PC-9 (cell line): ENCODE measurements around the gene TLK2. TPM values are rescaled to one million over a fixed set of nuclear protein-coding genes. Genes with fewer than 3 reads are reported as not detected.

ENCODE experiments used
- BruUV-seq: library from RNA; stranded (reverse); fragments of 400-500 nt; replicated peaks from 2 replicates; lab custom pipeline; 2021; lab: Mats Ljungman, UMichigan
- CTCF ChIA-PET: fragments of 300-600 bp; sonication (Branson Sonifier 250); formaldehyde crosslinking; loops from one replicate; lab custom pipeline; 2022; ENCODE audit warnings: antibody characterized with exemption; lab: Charles Lee
- POLR2A ChIA-PET: fragments of 300-600 bp; sonication (Branson Sonifier 250); formaldehyde crosslinking; loops from one replicate; lab custom pipeline; 2022; ENCODE audit warnings: antibody characterized with exemption; ENCODE audit not compliant: unreplicated experiment; lab: Charles Lee
- DNase-seq, 2 experiments: peaks; one replicate each; pipeline versions ENCODE4 v3.0.0 to v3.0.0-alpha.2; 2015 to 2022; ENCODE audit warnings: mixed read lengths in 1 of 2
- H2AFZ ChIP-seq: fragments of 200-600 bp; sonication (generic); 2 replicates; pipeline ENCODE4 v1.8.1; 2017; ENCODE audit warnings: antibody characterized with exemption
- H3F3A ChIP-seq: fragments of 200-600 bp; sonication (generic); 2 replicates; pipeline ENCODE4 v1.8.1; 2017; ENCODE audit warnings: antibody characterized with exemption, mild to moderate bottlenecking, low read depth; ENCODE audit not compliant: insufficient read depth
- H3K27ac ChIP-seq: fragments of 200-600 bp; sonication (generic); 2 replicates; pipeline ENCODE4 v1.6.1; 2016; ENCODE audit warnings: mixed run types
- H3K27me3 ChIP-seq: fragments of 200-600 bp; sonication (generic); 2 replicates; pipeline ENCODE4 v1.6.1; 2016; ENCODE audit warnings: low read depth, mixed run types; ENCODE audit not compliant: insufficient read depth
- H3K36me3 ChIP-seq: fragments of 200-600 bp; sonication (generic); 2 replicates; pipeline ENCODE4 v1.6.1; 2016; ENCODE audit warnings: low read depth, mixed run types
- H3K4me1 ChIP-seq: fragments of 200-600 bp; sonication (generic); replicated peaks from 2 replicates; pipeline ENCODE4 v1.6.1; 2016; ENCODE audit warnings: mixed run types; ENCODE audit not compliant: insufficient read depth
- H3K4me2 ChIP-seq: fragments of 200-600 bp; sonication (generic); 2 replicates; pipeline ENCODE4 v1.6.1; 2017; ENCODE audit warnings: mixed run types
- H3K4me3 ChIP-seq: fragments of 200-600 bp; sonication (generic); 2 replicates; pipeline ENCODE4 v1.6.1; 2016; ENCODE audit warnings: mixed run types
- H3K79me2 ChIP-seq: fragments of 200-600 bp; sonication (generic); 2 replicates; pipeline ENCODE4 v1.6.1; 2017; ENCODE audit warnings: low read depth, mixed run types
- H3K9me2 ChIP-seq: fragments of 200-600 bp; sonication (generic); 2 replicates; pipeline ENCODE4 v1.8.1; 2017; ENCODE audit warnings: mild to moderate bottlenecking; ENCODE audit not compliant: insufficient read depth
- H3K9me3 ChIP-seq: fragments of 200-600 bp; sonication (generic); 2 replicates; pipeline ENCODE4 v1.8.1; 2016; ENCODE audit warnings: low read depth; ENCODE audit not compliant: insufficient read depth
- H4K20me1 ChIP-seq: fragments of 200-600 bp; sonication (generic); 2 replicates; pipeline ENCODE4 v1.8.1; 2017; ENCODE audit not compliant: insufficient read depth
- EZH2 ChIP-seq: fragments of 200-600 bp; sonication (generic); IDR thresholded peaks from 2 replicates; pipeline ENCODE4 v1.8.0; 2017; ENCODE audit warnings: antibody characterized with exemption, low read depth
- intact Hi-C: fragments of 100-400 bp; cut with micrococcal nuclease; formaldehyde crosslinking; loops from one replicate; pipeline ENCODE4 v1.10.0; 2022; ENCODE audit not compliant: unreplicated experiment
- total RNA-seq: library from RNA; stranded (reverse); gene quantifications from 2 replicates; pipeline ENCODE4 v1.2.3, GENCODE V29; 2021
- TF ChIP-seq, protein P1 (sequence below): fragments of 200-600 bp; sonication (generic); conservative IDR thresholded peaks from 2 replicates; pipeline ENCODE4 v1.6.1; 2017; ENCODE audit warnings: mixed run types, antibody characterized with exemption, mild to moderate bottlenecking, moderate library complexity

TLK2 gene
- total RNA-seq, 1 experiment from 2014 or later = 40.7 TPM

DNA sequence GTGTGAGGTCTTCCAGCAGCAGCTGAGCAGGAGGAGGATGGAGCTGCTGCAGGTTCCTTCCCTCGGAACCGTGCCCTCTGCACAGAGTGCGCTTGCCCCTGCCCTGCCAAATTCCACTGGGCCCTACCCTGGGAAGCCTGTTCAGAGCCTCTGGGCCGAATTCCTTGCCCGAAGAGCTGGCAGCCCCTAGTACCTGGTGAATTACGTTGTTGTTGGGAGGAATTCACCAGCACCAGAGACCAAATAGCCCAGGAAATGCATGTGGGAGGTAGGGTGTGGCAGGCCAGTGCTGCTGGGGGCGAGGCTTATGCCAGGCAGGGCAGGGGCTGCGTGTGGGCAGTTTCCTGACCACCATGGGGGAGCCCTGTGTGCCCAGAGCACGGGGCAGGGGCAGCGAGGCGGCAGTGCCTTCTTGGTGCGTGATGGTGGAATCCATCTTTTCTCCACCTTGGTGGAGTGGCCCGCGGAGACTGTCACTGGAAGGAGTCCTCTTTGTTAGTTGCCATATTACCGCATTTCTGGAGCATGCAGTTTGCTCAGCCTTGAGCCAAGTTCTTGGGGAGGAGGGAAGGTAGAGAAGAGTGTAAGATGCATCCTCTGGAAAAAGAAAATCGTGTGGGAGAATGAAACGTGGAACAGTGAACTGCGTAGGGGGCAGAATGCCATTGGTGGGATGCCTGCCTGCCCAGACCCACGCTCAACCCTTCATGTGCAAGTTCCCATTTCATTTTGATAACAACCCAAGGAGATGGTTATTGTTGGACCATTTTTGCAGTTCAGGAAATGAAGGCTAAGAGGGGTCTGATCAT, 151.1 kb downstream of the TLK2 start:
- CTCF ChIA-PET = no interaction called here

DNA sequence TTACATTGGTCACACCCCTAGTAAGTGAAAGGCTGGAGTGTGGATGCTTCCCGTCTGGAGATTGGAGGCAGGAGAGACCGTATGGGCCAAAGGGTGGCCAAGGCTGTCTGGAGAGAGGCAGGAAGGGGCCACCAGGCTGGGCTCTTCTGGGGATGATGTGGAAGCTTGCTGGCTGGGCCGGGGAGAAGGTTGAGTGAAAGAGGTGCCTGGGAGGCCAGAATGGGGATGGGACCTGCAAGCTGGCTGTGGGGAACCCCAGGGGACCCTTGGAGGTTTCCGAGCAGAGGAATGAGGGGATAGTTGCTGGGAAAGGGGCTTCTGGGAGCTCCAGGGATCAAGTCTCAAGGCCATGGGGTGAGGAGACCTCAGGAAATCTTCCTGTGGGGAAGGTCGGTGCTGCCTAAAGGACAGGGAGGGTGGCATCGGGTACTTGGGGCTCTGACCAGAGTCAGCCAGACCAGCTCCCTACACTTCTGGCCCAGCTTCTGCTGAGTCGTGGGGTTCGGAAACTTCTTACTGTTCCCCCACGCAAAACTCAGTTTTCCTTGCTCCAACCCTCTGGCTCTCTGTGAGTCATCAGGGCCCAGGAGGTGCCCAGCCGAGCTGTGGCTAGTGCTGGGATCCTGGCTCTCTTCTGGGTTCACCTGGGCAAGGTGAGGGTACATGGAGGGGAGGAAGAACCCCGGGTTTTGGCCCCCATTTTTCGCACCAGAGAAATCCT, 151.9 kb downstream of the TLK2 start:
- Histone ChIP-seq H3K9me3 (no peaks in the 10 kb centered on the region), H3K4me1 (0 out of 2 replicates have a peak, but pooled peaks cover 4% of the 10 kb centered on the region), H3K36me3 (no peaks in the 10 kb centered on the region), H3K27me3 (peaks cover 27% of the 10 kb centered on the region), H3K9me2 (no peaks in the 10 kb centered on the region), H3K4me3 (no peak overlapping the region), H4K20me1 (no peaks in the 10 kb centered on the region), H2AFZ (no peak overlapping the region), H3F3A (no peaks in the 10 kb centered on the region), H3K79me2 (no peaks in the 10 kb centered on the region), H3K4me2 (no peak overlapping the region), H3K27ac (no peak overlapping the region)
- intact Hi-C loops = no loop called here
- DNase-seq = no peak
- no TSS peak for BruUV-seq
- CTCF ChIA-PET = no interaction called here
- POLR2A ChIA-PET = no interaction called here
- TF ChIP-seq, protein P1, sequence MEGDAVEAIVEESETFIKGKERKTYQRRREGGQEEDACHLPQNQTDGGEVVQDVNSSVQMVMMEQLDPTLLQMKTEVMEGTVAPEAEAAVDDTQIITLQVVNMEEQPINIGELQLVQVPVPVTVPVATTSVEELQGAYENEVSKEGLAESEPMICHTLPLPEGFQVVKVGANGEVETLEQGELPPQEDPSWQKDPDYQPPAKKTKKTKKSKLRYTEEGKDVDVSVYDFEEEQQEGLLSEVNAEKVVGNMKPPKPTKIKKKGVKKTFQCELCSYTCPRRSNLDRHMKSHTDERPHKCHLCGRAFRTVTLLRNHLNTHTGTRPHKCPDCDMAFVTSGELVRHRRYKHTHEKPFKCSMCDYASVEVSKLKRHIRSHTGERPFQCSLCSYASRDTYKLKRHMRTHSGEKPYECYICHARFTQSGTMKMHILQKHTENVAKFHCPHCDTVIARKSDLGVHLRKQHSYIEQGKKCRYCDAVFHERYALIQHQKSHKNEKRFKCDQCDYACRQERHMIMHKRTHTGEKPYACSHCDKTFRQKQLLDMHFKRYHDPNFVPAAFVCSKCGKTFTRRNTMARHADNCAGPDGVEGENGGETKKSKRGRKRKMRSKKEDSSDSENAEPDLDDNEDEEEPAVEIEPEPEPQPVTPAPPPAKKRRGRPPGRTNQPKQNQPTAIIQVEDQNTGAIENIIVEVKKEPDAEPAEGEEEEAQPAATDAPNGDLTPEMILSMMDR = no peak
- no peak for TF ChIP-seq EZH2

More for the DNA sequence above, 151.1 kb downstream of the TLK2 start:
- Histone ChIP-seq H3K36me3 (no peaks in the 10 kb centered on the region), H3F3A (no peaks in the 10 kb centered on the region), H4K20me1 (no peaks in the 10 kb centered on the region), H3K9me2 (no peaks in the 10 kb centered on the region), H3K79me2 (no peaks in the 10 kb centered on the region), H3K27ac (no peak overlapping the region), H2AFZ (no peak overlapping the region), H3K4me1 (0 out of 2 replicates have a peak, but pooled peaks cover 4% of the 10 kb centered on the region), H3K4me2 (no peak overlapping the region), H3K27me3 (peaks cover 27% of the 10 kb centered on the region), H3K9me3 (no peaks in the 10 kb centered on the region), H3K4me3 (no peak overlapping the region)
- no TSS peak for BruUV-seq
- no peak for DNase-seq
- TF ChIP-seq, protein P1 = no peak
- TF ChIP-seq EZH2 = no peak
- intact Hi-C loops = no loop called here
- POLR2A ChIA-PET = no interaction called here

DNA sequence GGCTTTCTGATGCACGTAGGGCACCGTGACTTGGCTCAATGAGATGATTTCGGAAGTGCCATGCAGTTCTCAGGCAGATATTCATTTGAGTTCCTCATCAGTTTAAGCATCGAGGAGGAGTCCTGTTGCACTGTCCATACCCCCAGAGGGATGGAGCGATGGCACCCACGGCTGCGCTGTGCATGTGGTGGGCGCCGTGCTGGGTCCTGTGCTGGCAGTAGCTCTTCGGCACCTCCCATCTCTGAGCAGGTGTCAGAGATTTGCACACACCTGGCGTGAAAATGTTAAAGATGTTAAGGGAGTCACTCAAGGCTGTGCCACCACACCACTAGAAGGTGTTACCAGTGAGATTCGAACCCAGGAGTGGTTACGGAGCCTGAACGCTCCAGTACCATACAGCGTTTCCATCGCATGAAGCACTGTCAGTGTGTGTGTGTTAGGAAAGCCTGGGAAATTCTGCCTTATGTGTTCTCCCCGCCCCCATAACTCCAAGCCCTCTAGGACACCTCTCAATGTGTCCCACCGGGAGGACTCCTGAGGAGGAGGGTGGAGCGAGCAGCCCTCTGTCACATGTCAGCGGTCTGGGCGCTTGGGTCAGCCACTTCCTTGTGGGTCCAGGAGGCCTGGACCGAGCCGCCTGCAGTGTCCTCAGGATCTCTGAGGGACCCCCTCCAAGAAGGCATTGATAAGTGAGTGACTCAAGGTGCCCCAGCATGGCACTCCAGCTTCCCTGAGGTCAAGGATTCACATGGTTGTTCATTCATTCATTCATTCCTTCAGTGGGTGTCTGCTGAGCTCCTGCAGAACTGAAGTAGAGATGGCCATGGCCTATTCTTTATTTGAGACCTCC, 152.7 kb downstream of the TLK2 start:
- no TSS peak for BruUV-seq
- Histone ChIP-seq H4K20me1 (no peaks in the 10 kb centered on the region), H3K4me1 (0 out of 2 replicates have a peak, but pooled peaks cover 4% of the 10 kb centered on the region), H2AFZ (no peak overlapping the region), H3K9me3 (no peaks in the 10 kb centered on the region), H3K27ac (no peak overlapping the region), H3K4me3 (no peak overlapping the region), H3K27me3 (peaks cover 27% of the 10 kb centered on the region), H3K9me2 (no peaks in the 10 kb centered on the region), H3F3A (no peaks in the 10 kb centered on the region), H3K36me3 (no peaks in the 10 kb centered on the region), H3K79me2 (no peaks in the 10 kb centered on the region), H3K4me2 (no peak overlapping the region)
- CTCF ChIA-PET = no interaction called here
- TF ChIP-seq EZH2 = no peak
- TF ChIP-seq, protein P1 = no peak
- POLR2A ChIA-PET = no interaction called here
- intact Hi-C loops = no loop called here
- DNase-seq = no peak
